Epithelial cell of prostate (primary cell): ENCODE data around the gene ARHGEF11.

Experiments used
- DNase-seq: peaks from one replicate; pipeline ENCODE4 v3.0.0-alpha.2; 2011; ENCODE audit warnings: low read depth, low spot score
- H3K27ac ChIP-seq: fragments of 450-650 bp; 2 replicates; pipeline ENCODE4 v1.5.1; 2017; ENCODE audit warnings: mild to moderate bottlenecking

The ARHGEF11 gene

GRCh38 chr1:156921053-156921529 is 124.5 kb downstream of the ARHGEF11 start:
- no peak overlapping the region for H3K27ac ChIP-seq
- no peak for DNase-seq

- DNase-seq, result no peak
- no peak within 1 kb of the TSS for H3K27ac ChIP-seq
Measured at GRCh38 chr1:156920233-156921052, 125.1 kb downstream of the ARHGEF11 start, which contains the start of gene LRRC71. Gene LRRC71, plus strand, starts transcription at chr1:156920632. Its CDS starts 172 bp downstream, at chr1:156920804.

DNA sequence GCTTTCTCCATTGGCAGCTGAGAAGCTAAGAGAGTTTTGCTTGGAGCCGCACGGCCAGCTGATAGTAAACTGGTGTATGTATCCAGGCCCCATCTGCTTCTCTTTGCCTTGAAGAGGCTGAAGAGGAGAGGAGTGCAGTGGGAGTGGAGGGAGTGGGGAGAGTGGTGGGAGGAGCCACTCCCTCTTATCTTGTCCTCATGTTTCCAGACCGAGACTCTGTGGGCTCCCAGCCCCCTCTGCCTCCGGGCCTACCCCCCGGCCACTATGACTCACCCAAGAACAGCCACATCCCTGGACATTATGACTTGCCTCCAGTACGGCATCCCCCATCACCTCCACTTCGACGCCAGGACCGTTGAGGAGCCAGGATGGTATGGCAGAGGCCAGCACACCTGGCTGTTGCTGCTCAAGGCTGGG is 131.1 kb downstream of the ARHGEF11 start:
- no peak for DNase-seq
- no peak overlapping the region for H3K27ac ChIP-seq

- no peak overlapping the region for H3K27ac ChIP-seq
- DNase-seq, result no peak
Measured at GRCh38 chr1:156913809-156914387, 131.6 kb downstream of the ARHGEF11 start.

- H3K27ac ChIP-seq, result no peak overlapping the region
- no peak for DNase-seq
Measured at GRCh38 chr1:156912861-156913808, 132.4 kb downstream of the ARHGEF11 start.

DNA sequence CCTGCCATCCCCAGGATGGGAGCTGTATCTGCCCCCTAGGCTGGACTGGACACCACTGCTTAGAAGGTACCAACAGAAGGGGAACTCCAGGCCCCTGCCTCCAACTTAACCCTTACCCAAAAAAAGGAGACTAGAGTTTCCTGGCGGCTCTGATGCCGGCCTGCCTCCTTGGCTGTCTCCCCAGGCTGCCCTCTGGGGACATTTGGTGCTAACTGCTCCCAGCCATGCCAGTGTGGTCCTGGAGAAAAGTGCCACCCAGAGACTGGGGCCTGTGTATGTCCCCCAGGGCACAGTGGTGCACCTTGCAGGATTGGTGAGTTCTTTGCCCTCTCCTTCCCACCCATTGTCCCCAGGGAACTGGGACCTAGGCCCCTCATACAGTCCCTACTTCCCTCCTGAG is 133.2 kb downstream of the ARHGEF11 start:
- no peak for DNase-seq
- no peak overlapping the region for H3K27ac ChIP-seq

DNA sequence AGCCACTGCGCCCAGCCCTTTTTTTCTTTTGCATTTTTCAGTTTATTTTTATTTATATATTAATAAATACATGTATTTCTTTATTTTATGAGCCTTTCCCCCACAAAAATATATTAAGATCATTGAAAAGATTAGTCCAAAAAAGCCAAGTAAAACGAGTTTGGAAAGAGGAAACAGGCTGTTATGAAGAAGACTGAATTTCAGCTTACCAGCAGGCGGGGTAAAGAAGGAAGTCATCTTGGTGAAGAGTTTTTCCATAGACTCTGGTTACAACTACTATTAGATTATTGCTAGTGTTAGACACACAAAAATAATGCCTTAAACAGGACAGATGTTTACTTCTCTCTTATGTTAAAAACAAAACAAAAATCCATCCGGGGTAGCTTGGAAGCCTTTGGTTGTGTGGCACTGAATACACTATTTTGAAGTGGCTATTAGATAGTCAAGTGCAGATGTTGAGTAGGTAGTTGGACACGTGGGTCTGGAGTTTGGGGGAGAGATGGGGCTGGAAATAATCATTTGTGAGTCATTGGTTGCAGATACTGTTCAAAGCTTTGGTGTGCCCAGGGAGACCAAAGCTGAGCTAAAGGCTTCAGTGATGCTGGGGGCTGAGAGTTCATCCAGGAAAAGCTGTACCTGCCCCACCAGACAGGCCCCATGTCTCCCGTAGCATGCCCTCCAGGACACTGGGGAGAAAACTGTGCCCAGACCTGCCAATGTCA is 133.8 kb downstream of the ARHGEF11 start:
- DNase-seq, result no peak
- H3K27ac ChIP-seq, result no peak overlapping the region

DNA sequence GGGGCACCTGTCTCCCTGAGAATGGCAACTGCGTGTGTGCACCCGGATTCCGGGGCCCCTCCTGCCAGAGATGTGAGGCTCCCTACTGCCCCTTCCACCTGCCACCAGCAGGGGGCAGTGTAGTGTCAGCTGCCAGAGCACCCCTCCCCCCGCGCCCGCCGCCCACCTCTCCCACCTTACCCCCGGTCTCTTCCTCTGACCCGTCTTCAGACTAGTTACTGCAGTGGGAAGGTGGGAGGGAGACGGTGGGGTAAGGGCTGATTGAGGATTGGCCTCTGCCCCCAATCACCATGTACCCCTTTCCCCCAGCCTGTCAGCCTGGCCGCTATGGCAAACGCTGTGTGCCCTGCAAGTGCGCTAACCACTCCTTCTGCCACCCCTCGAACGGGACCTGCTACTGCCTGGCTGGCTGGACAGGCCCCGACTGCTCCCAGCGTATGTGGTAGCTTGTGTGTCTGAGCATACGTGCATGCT is 135.2 kb downstream of the ARHGEF11 start:
- no peak overlapping the region for H3K27ac ChIP-seq
- DNase-seq, result no peak

GRCh38 chr1:156909671-156910070 is 135.9 kb downstream of the ARHGEF11 start:
- no peak for DNase-seq
- H3K27ac ChIP-seq, result no peak overlapping the region

DNA sequence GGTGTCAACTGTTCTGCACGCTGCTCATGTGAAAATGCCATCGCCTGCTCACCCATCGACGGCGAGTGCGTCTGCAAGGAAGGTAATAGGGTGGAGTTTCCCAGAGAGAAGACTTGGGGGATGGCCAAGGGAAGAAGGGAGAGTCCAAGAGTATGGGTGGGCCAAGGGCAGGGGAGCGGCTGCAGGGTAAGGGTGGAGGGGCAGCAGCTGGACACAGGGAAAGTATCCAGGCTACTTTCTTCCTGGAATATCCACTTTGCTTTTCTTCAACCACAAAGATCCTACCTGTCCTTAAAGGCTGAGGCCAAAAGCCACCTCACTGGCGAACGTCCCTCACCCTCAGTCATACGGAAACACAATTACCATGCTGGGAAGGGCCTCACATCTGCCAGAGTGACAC is 136.6 kb downstream of the ARHGEF11 start:
- no peak for DNase-seq
- no peak overlapping the region for H3K27ac ChIP-seq

GRCh38 chr1:156908541-156908940 is 137.0 kb downstream of the ARHGEF11 start:
- no peak for DNase-seq
- no peak overlapping the region for H3K27ac ChIP-seq

DNA sequence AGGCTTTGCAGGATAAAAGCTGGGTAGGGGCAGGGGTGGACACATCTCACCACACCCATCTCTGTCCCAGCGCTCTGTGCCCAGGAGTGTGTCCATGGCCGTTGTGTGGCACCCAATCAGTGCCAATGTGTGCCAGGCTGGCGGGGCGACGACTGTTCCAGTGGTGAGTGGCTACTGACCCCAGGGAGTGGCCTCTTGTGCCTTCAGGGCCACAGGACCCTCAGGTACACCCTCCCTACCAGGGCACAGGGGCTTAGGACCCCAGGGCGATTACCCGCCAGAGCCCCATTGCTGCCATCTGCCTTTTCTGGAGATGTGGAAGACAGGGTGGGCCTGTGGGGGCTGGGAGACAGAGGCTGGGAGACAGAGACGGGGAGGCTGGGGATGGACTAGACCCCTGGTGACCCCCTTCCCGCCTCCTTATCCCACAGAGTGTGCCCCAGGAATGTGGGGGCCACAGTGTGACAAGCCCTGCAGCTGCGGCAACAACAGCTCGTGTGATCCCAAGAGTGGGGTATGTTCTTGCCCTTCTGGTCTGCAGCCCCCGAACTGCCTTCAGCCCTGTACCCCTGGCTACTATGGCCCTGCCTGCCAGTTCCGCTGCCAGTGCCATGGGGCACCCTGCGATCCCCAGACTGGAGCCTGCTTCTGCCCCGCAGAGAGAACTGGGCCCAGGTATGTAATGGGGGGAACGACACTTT is 139.2 kb downstream of the ARHGEF11 start:
- no peak overlapping the region for H3K27ac ChIP-seq

GRCh38 chr1:156905651-156906050 is 139.9 kb downstream of the ARHGEF11 start:
- no peak overlapping the region for H3K27ac ChIP-seq
- DNase-seq, result no peak

More for the DNA sequence above, 139.2 kb downstream of the ARHGEF11 start:
- DNase-seq, result no peak

GRCh38 chr1:156905176-156905575 is 140.4 kb downstream of the ARHGEF11 start:
- DNase-seq, result no peak
- H3K27ac ChIP-seq, result no peak overlapping the region

GRCh38 chr1:156904187-156904959 is 141.2 kb downstream of the ARHGEF11 start:
- DNase-seq, result no peak
- H3K27ac ChIP-seq, result no peak overlapping the region

- DNase-seq, result no peak
- H3K27ac ChIP-seq, result no peak overlapping the region
Measured at GRCh38 chr1:156903328-156904091, 142.0 kb downstream of the ARHGEF11 start.
